ENCODE measurements around the gene UBE2I. TPM values are rescaled to one million over a fixed set of nuclear protein-coding genes. Genes with fewer than 3 reads are reported as not detected.

The UBE2I gene
- total RNA-seq, 2 experiments from 2014 or later, result 245 to 254 TPM

DNA sequence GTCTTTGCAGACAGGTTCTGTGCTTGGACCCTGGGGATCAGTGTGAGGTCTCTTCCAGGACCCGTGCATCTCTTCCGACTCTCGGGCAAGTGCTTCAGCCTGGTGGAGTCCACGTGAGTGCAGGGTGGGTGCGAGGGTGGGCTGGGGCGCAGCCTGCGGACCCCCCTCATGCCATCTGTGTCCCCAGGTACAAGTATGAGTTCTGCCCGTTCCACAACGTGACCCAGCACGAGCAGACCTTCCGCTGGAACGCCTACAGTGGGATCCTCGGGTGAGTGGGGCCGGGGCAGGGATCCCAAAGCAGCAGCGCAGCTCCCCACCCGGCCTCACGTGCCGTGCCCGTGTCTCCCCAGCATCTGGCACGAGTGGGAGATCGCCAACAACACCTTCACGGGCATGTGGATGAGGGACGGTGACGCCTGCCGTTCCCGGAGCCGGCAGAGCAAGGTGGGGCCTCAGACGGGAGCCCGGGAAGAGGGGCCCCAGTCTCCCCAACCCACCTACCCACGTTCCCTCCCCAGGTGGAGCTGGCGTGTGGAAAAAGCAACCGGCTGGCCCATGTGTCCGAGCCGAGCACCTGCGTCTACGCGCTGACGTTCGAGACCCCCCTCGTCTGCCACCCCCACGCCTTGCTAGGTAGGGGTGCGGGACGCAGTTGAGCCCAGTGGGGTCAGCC, 52.4 kb downstream of the UBE2I start:
- Mint-ChIP-seq H3K9me3 (no peaks in the 10 kb centered on the region), H3K27ac (no peak overlapping the region), H3K27me3 (no peaks in the 10 kb centered on the region), H3K4me3 (no peak overlapping the region), H3K4me1 (ENCODE audit: low read depth) (peaks cover 9% of the 10 kb centered on the region), H3K36me3 (ENCODE audit: low read depth) (peaks cover 15% of the 10 kb centered on the region)
- ChIA-PET POLR2A (interaction anchor here (1.4 kb wide), 1 partner anchor 17 kb away, joined by 7 read pairs; no protein-coding TSS in a partner anchor), CTCF (interaction anchor here (4.2 kb wide), 1 partner anchor 17 kb away, joined by 36 read pairs; no protein-coding TSS in a partner anchor)
- ATAC-seq (no peak), DNase-seq (no peak)
- TF ChIP-seq, protein P1, sequence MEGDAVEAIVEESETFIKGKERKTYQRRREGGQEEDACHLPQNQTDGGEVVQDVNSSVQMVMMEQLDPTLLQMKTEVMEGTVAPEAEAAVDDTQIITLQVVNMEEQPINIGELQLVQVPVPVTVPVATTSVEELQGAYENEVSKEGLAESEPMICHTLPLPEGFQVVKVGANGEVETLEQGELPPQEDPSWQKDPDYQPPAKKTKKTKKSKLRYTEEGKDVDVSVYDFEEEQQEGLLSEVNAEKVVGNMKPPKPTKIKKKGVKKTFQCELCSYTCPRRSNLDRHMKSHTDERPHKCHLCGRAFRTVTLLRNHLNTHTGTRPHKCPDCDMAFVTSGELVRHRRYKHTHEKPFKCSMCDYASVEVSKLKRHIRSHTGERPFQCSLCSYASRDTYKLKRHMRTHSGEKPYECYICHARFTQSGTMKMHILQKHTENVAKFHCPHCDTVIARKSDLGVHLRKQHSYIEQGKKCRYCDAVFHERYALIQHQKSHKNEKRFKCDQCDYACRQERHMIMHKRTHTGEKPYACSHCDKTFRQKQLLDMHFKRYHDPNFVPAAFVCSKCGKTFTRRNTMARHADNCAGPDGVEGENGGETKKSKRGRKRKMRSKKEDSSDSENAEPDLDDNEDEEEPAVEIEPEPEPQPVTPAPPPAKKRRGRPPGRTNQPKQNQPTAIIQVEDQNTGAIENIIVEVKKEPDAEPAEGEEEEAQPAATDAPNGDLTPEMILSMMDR (IDR thresholded peaks at IDR 0.05), result no peak
- intact Hi-C loops (cut with micrococcal nuclease), result no loop called here

DNA sequence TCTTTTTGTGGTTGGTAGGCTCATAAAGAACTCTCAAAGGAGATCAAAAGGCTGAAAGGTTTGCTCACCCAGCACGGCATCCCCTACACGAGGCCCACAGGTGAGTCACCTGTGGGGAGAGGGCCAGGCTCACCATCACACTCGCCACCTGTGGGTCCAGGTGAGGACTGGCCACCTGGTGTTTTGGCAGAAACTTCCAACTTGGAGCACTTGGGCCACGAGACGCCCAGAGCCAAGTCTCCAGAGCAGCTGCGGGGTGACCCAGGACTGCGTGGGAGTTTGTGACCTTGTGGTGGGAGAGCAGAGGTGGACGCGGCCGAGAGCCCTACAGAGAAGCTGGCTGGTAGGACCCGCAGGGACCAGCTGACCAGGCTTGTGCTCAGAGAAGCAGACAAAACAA, 53.4 kb downstream of the UBE2I start:
- Mint-ChIP-seq H3K4me1 (ENCODE audit: low read depth) (peaks cover 9% of the 10 kb centered on the region), H3K27me3 (no peaks in the 10 kb centered on the region), H3K27ac (no peak overlapping the region), H3K36me3 (ENCODE audit: low read depth) (peaks cover 15% of the 10 kb centered on the region), H3K9me3 (no peaks in the 10 kb centered on the region), H3K4me3 (no peak overlapping the region)
- POLR2A ChIA-PET, result interaction anchor here (1.4 to 1.6 kb wide), 3 partner anchors 16 to 33 kb away, joined by 3 to 7 read pairs (median 3); no protein-coding TSS in a partner anchor
- intact Hi-C loops (cut with micrococcal nuclease), result no loop called here
- DNase-seq, result no peak
- TF ChIP-seq, protein P1 (IDR thresholded peaks at IDR 0.05), result no peak
- ATAC-seq, result no peak
- CTCF ChIA-PET, result interaction anchor here (0.9 to 4.2 kb wide), 22 partner anchors 8 to 343 kb away, joined by 3 to 36 read pairs (median 5); partner anchors contain the start of genes CRAMP1, GNPTG, IFT140 and MAPK8IP3

DNA sequence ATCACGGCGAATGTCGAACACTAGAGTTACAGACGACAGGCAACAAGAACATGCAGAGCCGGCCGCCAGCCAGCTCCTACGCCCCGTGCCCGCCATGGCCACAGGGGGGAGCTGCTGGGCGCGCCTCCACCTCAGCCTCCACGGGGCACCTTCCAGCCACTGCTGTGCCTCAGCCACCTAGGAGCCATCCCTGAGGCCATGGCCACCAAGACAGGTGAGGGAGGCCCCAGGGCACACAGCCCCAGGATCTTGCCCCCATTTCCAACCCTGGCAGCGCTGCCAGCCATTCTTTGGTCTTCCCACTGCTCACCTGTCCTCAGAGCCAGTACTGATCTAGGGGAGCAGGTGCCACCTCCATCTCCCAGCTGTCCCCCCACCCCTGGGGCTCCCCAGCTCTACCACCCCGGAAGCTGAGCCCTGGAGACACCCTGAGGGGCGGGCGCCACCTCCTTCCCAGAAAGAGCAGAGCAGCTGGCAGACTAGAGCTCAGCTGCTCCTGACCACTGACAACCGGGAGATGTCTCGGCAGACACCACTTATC, 54.1 kb downstream of the UBE2I start:
- TF ChIP-seq, protein P1 (IDR thresholded peaks at IDR 0.05), result peak; percentile 79
- peak; percentile 82 for DNase-seq
- Mint-ChIP-seq H3K4me1 (ENCODE audit: low read depth) (peaks cover 2% of the 10 kb centered on the region), H3K27me3 (no peaks in the 10 kb centered on the region), H3K27ac (peak overlapping the region; percentile 59), H3K36me3 (ENCODE audit: low read depth) (peaks cover 18% of the 10 kb centered on the region), H3K9me3 (no peaks in the 10 kb centered on the region), H3K4me3 (no peak overlapping the region)
- peak; percentile 99 for ATAC-seq
- intact Hi-C loops (cut with micrococcal nuclease), result no loop called here
- ChIA-PET POLR2A (interaction anchor here (0.8 to 3.7 kb wide), 5 partner anchors 15 to 57 kb away, joined by 3 to 17 read pairs (median 3); partner anchors contain the start of gene UQCC4), CTCF (interaction anchor here (0.6 to 4.2 kb wide), 32 partner anchors 8 to 343 kb away, joined by 3 to 36 read pairs (median 4); partner anchors contain the start of genes CRAMP1, GNPTG, IFT140 and MAPK8IP3)

DNA sequence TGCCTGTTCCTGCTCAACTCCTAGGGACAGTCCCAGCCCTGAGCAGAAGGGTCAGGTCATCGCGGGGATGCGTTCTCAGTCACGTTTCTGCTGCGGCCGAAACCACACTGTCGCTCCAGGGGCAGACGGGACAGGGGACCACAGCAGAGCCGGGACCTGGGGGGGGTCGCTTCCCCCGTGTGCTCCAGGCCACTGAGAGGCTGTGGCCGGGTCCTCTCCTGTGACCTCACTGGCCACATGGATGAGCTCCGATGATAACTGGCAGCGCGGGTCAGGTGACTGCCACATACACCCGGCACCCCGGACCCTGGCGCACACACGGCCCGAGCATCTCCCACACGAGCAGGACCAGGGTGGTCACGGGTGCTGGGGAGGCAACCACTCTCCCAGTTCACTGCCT, 55.1 kb downstream of the UBE2I start:
- intact Hi-C loops (cut with micrococcal nuclease), result no loop called here
- TF ChIP-seq, protein P1 (IDR thresholded peaks at IDR 0.05), result no peak
- Mint-ChIP-seq H3K9me3 (no peaks in the 10 kb centered on the region), H3K27me3 (no peaks in the 10 kb centered on the region), H3K36me3 (ENCODE audit: low read depth) (peaks cover 16% of the 10 kb centered on the region), H3K4me3 (no peak overlapping the region), H3K4me1 (ENCODE audit: low read depth) (peaks cover 2% of the 10 kb centered on the region), H3K27ac (no peak overlapping the region)
- ATAC-seq (no peak), DNase-seq (no peak)
- POLR2A ChIA-PET, result interaction anchor here (0.5 to 3.7 kb wide), 5 partner anchors 14 to 43 kb away, joined by 3 to 17 read pairs (median 3); no protein-coding TSS in a partner anchor
- CTCF ChIA-PET, result interaction anchor here (0.6 to 4.2 kb wide), 21 partner anchors 10 to 342 kb away, joined by 3 to 36 read pairs (median 5); partner anchors contain the start of genes CRAMP1, IFT140, MAPK8IP3 and TMEM204

Data from activated CD8-positive, alpha-beta T cell treated with anti-CD3 and anti-CD28 coated beads for 36 hours (primary cell).